Subcutaneous abdominal adipose tissue (tissue), 5 donors: ENCODE data around the gene ROCK1.
A peak's percentile ranks its signal among the peaks of the same experiment; 100 is the strongest.

Experiments used
- H3K27ac ChIP-seq: one replicate; pipeline ENCODE4 v1.7.0; 2013; ENCODE audit warnings: low read depth, mild to moderate bottlenecking, inconsistent platforms, low read length, moderate library complexity
- H3K27me3 ChIP-seq, 5 donors: one replicate each; pipeline ENCODE4 v1.7.0; 2013; ENCODE audit warnings: low read length in 5 of 5, inconsistent platforms in 1 of 5; ENCODE audit not compliant: control insufficient read depth in 5 of 5, insufficient read depth in 4 of 5
- H3K36me3 ChIP-seq, 5 donors: one replicate each; pipeline ENCODE4 v1.7.0; 2013; ENCODE audit warnings: low read length in 5 of 5; ENCODE audit not compliant: control insufficient read depth in 5 of 5, insufficient read depth in 5 of 5
- H3K4me1 ChIP-seq, 5 donors: one replicate each; pipeline ENCODE4 v1.7.0; 2013; ENCODE audit warnings: low read length in 5 of 5, mild to moderate bottlenecking in 3 of 5, moderate library complexity in 1 of 5; ENCODE audit not compliant: control insufficient read depth in 5 of 5, insufficient read depth in 5 of 5
- H3K4me3 ChIP-seq, 5 donors: one replicate each; pipeline ENCODE4 v1.7.0; 2013; ENCODE audit warnings: low read length in 5 of 5, low read depth in 1 of 5
- H3K9ac ChIP-seq, 5 donors: one replicate each; pipeline ENCODE4 v1.7.0; 2013; ENCODE audit warnings: low read length in 5 of 5, mild to moderate bottlenecking in 4 of 5, moderate library complexity in 3 of 5
- H3K9me3 ChIP-seq, 5 donors: one replicate each; pipeline ENCODE4 v1.7.0; 2013; ENCODE audit warnings: low read length in 5 of 5; ENCODE audit not compliant: control insufficient read depth in 5 of 5
- donor health status: healthy.
- donor health status: healthy.
- donor health status: healthy.
- donor health status: healthy.
- donor health status: healthy.

ROCK1 gene

GRCh38 chr18:21057112-21057511 lies 54.5 kb downstream of the ROCK1 start:
- Histone ChIP-seq H3K4me3 (no peak overlapping the region), H3K9ac (no peak overlapping the region), H3K27ac (no peak overlapping the region), H3K36me3 (no peaks in the 10 kb centered on the region), H3K27me3 (no peaks in the 10 kb centered on the region), H3K9me3 (no peaks in the 10 kb centered on the region), H3K4me1 (peaks cover 0 to 26% (median 15%) of the 10 kb centered on the region in 5 donors)

- Histone ChIP-seq H3K4me3 (no peak overlapping the region), H3K36me3 (no peaks in the 10 kb centered on the region), H3K27ac (no peak overlapping the region), H3K4me1 (peaks cover 0 to 31% (median 20%) of the 10 kb centered on the region in 5 donors), H3K9me3 (no peaks in the 10 kb centered on the region), H3K27me3 (no peaks in the 10 kb centered on the region), H3K9ac (no peak overlapping the region)
Observed at GRCh38 chr18:21056545-21056944, 55.1 kb downstream of the ROCK1 start.

GRCh38 chr18:21054252-21054821 lies 57.3 kb downstream of the ROCK1 start:
- H3K9ac ChIP-seq, result no peak overlapping the region
- no peaks in the 10 kb centered on the region for H3K9me3 ChIP-seq
- H3K27me3 ChIP-seq, result no peaks in the 10 kb centered on the region
- no peaks in the 10 kb centered on the region for H3K36me3 ChIP-seq
- H3K4me1 ChIP-seq, result peaks cover 0 to 42% (median 34%) of the 10 kb centered on the region in 5 donors
- H3K4me3 ChIP-seq, result no peak overlapping the region
- no peak overlapping the region for H3K27ac ChIP-seq

- no peaks in the 10 kb centered on the region for H3K27me3 ChIP-seq
- H3K9me3 ChIP-seq, result no peaks in the 10 kb centered on the region
- peaks cover 0 to 43% (median 34%) of the 10 kb centered on the region in 5 donors for H3K4me1 ChIP-seq
- H3K36me3 ChIP-seq, result no peaks in the 10 kb centered on the region
- peak overlapping the region; percentile 43 for H3K27ac ChIP-seq
- H3K4me3 ChIP-seq, result no peak overlapping the region
- H3K9ac ChIP-seq, result no peak overlapping the region
Observed at GRCh38 chr18:21053127-21053526, 58.5 kb downstream of the ROCK1 start.

- peaks cover 0 to 3% (median 0%) of the 10 kb centered on the region in 5 donors for H3K36me3 ChIP-seq
- no peak overlapping the region for H3K9ac ChIP-seq
- no peak overlapping the region for H3K27ac ChIP-seq
- no peaks in the 10 kb centered on the region for H3K27me3 ChIP-seq
- H3K4me1 ChIP-seq, result peaks cover 0 to 43% (median 34%) of the 10 kb centered on the region in 5 donors
- H3K4me3 ChIP-seq, result no peak overlapping the region
- no peaks in the 10 kb centered on the region for H3K9me3 ChIP-seq
Observed at GRCh38 chr18:21052385-21052784, 59.2 kb downstream of the ROCK1 start.

GRCh38 chr18:21051620-21052019 lies 60.0 kb downstream of the ROCK1 start:
- Histone ChIP-seq H3K9ac (no peak overlapping the region), H3K36me3 (peaks cover 0 to 3% (median 0%) of the 10 kb centered on the region in 5 donors), H3K27ac (peak overlapping the region; percentile 12), H3K4me1 (peaks cover 0 to 43% (median 34%) of the 10 kb centered on the region in 5 donors), H3K27me3 (no peaks in the 10 kb centered on the region), H3K9me3 (no peaks in the 10 kb centered on the region), H3K4me3 (no peak overlapping the region)

GRCh38 chr18:21049306-21049705 lies 62.3 kb downstream of the ROCK1 start:
- Histone ChIP-seq H3K9me3 (no peaks in the 10 kb centered on the region), H3K36me3 (peaks cover 0 to 5% (median 3%) of the 10 kb centered on the region in 5 donors), H3K27ac (no peak overlapping the region), H3K4me3 (no peak overlapping the region), H3K27me3 (no peaks in the 10 kb centered on the region), H3K4me1 (peaks cover 0 to 35% (median 30%) of the 10 kb centered on the region in 5 donors), H3K9ac (no peak overlapping the region)

- H3K27me3 ChIP-seq, result no peaks in the 10 kb centered on the region
- no peak overlapping the region for H3K9ac ChIP-seq
- H3K9me3 ChIP-seq, result no peaks in the 10 kb centered on the region
- H3K36me3 ChIP-seq, result peaks cover 0 to 6% (median 5%) of the 10 kb centered on the region in 5 donors
- H3K4me3 ChIP-seq, result no peak overlapping the region
- H3K27ac ChIP-seq, result no peak overlapping the region
- peaks cover 0 to 23% (median 20%) of the 10 kb centered on the region in 5 donors for H3K4me1 ChIP-seq
Observed at GRCh38 chr18:21047126-21047525, 64.5 kb downstream of the ROCK1 start.

- Histone ChIP-seq H3K27me3 (no peaks in the 10 kb centered on the region), H3K27ac (no peak overlapping the region), H3K9me3 (no peaks in the 10 kb centered on the region), H3K4me1 (peaks cover 0 to 11% (median 4%) of the 10 kb centered on the region in 5 donors), H3K36me3 (peaks cover 3 to 20% (median 14%) of the 10 kb centered on the region in 5 donors), H3K9ac (no peak overlapping the region), H3K4me3 (no peak overlapping the region)
Observed at GRCh38 chr18:21040466-21040865, 71.1 kb downstream of the ROCK1 start.

- peaks cover 3 to 18% (median 14%) of the 10 kb centered on the region in 5 donors for H3K36me3 ChIP-seq
- H3K27ac ChIP-seq, result no peak overlapping the region
Observed at GRCh38 chr18:21038201-21038600, 73.4 kb downstream of the ROCK1 start.

More at GRCh38 chr18:21038201-21038600, 73.4 kb downstream of the ROCK1 start:
- Histone ChIP-seq H3K9ac (no peak overlapping the region), H3K27me3 (no peaks in the 10 kb centered on the region), H3K9me3 (no peaks in the 10 kb centered on the region), H3K4me1 (peaks cover 0 to 11% (median 4%) of the 10 kb centered on the region in 5 donors), H3K4me3 (no peak overlapping the region)
